H9 (cell line): ENCODE measurements around the gene MLLT6. TPM values are rescaled to one million over a fixed set of nuclear protein-coding genes. Genes with fewer than 3 reads are reported as not detected.

Experiments used
- DNase-seq: peaks from one replicate; pipeline ENCODE4 v3.0.0-alpha.2; 2017
- H2AFZ ChIP-seq: one replicate; pipeline ENCODE4 v1.6.1; 2013; ENCODE audit warnings: mild to moderate bottlenecking, low read length, control low read depth, moderate library complexity
- H2AK5ac ChIP-seq: 2 replicates; pipeline ENCODE4 v1.6.1; 2013; ENCODE audit warnings: low read length, control low read depth, mixed read lengths; ENCODE audit not compliant: insufficient read length
- H2BK120ac ChIP-seq: one replicate; pipeline ENCODE4 v1.6.1; 2013; ENCODE audit warnings: low read depth, mild to moderate bottlenecking, low read length, control low read depth, inconsistent platforms; ENCODE audit not compliant: poor library complexity, severe bottlenecking
- H2BK12ac ChIP-seq: 2 replicates; pipeline ENCODE4 v1.6.1; 2013; ENCODE audit warnings: low read length, control low read depth, mixed read lengths, low read depth; ENCODE audit not compliant: insufficient read length
- H2BK15ac ChIP-seq: 2 replicates; pipeline ENCODE4 v1.6.1; 2013; ENCODE audit warnings: low read depth, low read length, control low read depth
- H2BK20ac ChIP-seq: one replicate; pipeline ENCODE4 v1.6.1; 2013; ENCODE audit warnings: low read depth, mild to moderate bottlenecking, low read length, control low read depth, inconsistent platforms; ENCODE audit not compliant: poor library complexity, severe bottlenecking
- H2BK5ac ChIP-seq: 2 replicates; pipeline ENCODE4 v1.6.1; 2013; ENCODE audit warnings: low read length, control low read depth, mixed read lengths; ENCODE audit not compliant: insufficient read length
- H3K14ac ChIP-seq: 2 replicates; pipeline ENCODE4 v1.6.1; 2013; ENCODE audit warnings: low read length, control low read depth; ENCODE audit not compliant: insufficient read depth
- H3K18ac ChIP-seq: 2 replicates; pipeline ENCODE4 v1.6.1; 2013; ENCODE audit warnings: low read depth, mild to moderate bottlenecking, mixed read lengths, low read length, control low read depth; ENCODE audit not compliant: insufficient read length
- H3K23ac ChIP-seq: 2 replicates; pipeline ENCODE4 v1.6.1; 2013; ENCODE audit warnings: low read length, control low read depth, mixed read lengths, low read depth; ENCODE audit not compliant: insufficient read length
- H3K23me2 ChIP-seq: 2 replicates; pipeline ENCODE4 v1.6.1; 2013; ENCODE audit warnings: low read depth, mild to moderate bottlenecking, mixed read lengths, low read length, control low read depth; ENCODE audit not compliant: insufficient read length, poor library complexity, severe bottlenecking
- H3K27ac ChIP-seq: 2 replicates; pipeline ENCODE4 v1.5.1; 2013; ENCODE audit warnings: low read length, control low read depth, mixed read lengths, low read depth; ENCODE audit not compliant: insufficient read length
- H3K27me3 ChIP-seq: 2 replicates; pipeline ENCODE4 v1.6.1; 2013; ENCODE audit warnings: low read length, control low read depth, inconsistent platforms; ENCODE audit not compliant: insufficient read depth
- H3K4ac ChIP-seq: 2 replicates; pipeline ENCODE4 v1.6.1; 2013; ENCODE audit warnings: low read depth, mild to moderate bottlenecking, control low read depth, inconsistent platforms, low read length, moderate library complexity
- H3K4me1 ChIP-seq: 2 replicates; pipeline ENCODE4 v1.6.1; 2013; ENCODE audit warnings: low read length, control low read depth, inconsistent platforms; ENCODE audit not compliant: insufficient read depth
- H3K4me2 ChIP-seq: 2 replicates; pipeline ENCODE4 v1.6.1; 2013; ENCODE audit warnings: low read length, control low read depth, mixed read lengths; ENCODE audit not compliant: insufficient read length, insufficient read depth
- H3K56ac ChIP-seq: 2 replicates; pipeline ENCODE4 v1.6.1; 2013; ENCODE audit warnings: low read depth, mild to moderate bottlenecking, mixed read lengths, low read length, control low read depth; ENCODE audit not compliant: insufficient read length
- H3K79me1 ChIP-seq: 2 replicates; pipeline ENCODE4 v1.6.1; 2013; ENCODE audit warnings: low read depth, mild to moderate bottlenecking, moderate library complexity, low read length, control low read depth, inconsistent platforms; ENCODE audit not compliant: insufficient read depth, poor library complexity, severe bottlenecking
- H3K79me2 ChIP-seq: 2 replicates; pipeline ENCODE4 v1.6.1; 2013; ENCODE audit warnings: low read length, control low read depth, inconsistent platforms; ENCODE audit not compliant: insufficient read depth
- H3K9ac ChIP-seq: 2 replicates; pipeline ENCODE4 v1.6.1; 2013; ENCODE audit warnings: low read length, control low read depth, mixed read lengths; ENCODE audit not compliant: insufficient read length; ENCODE audit errors: extremely low read depth
- H3K9me3 ChIP-seq: one replicate; pipeline ENCODE4 v1.6.1; 2013; ENCODE audit warnings: low read depth, low read length, inconsistent platforms; ENCODE audit not compliant: control insufficient read depth
- H3T11ph ChIP-seq: one replicate; pipeline ENCODE4 v1.6.1; 2013; ENCODE audit warnings: mild to moderate bottlenecking, low read length, control low read depth, inconsistent platforms
- H4K20me1 ChIP-seq: one replicate; pipeline ENCODE4 v1.6.1; 2013; ENCODE audit not compliant: control insufficient read depth, insufficient read length, insufficient read depth
- H4K5ac ChIP-seq: 2 replicates; pipeline ENCODE4 v1.6.1; 2013; ENCODE audit warnings: low read depth, mild to moderate bottlenecking, mixed read lengths, low read length, control low read depth; ENCODE audit not compliant: insufficient read length
- H4K8ac ChIP-seq: replicated peaks from 2 replicates; pipeline ENCODE4 v1.6.1; 2013; ENCODE audit warnings: low read length, control low read depth, mixed read lengths, low read depth; ENCODE audit not compliant: insufficient read length
- H4K91ac ChIP-seq: 2 replicates; pipeline ENCODE4 v1.6.1; 2013; ENCODE audit warnings: low read depth, mild to moderate bottlenecking, moderate library complexity, mixed read lengths, low read length, control low read depth; ENCODE audit not compliant: insufficient read length
- H3K27ac Mint-ChIP-seq, 3 experiments: 2 replicates in 2 of 3; 3 replicates in 1 of 3; pipeline ENCODE4 v1.8.0; 2020 to 2021; ENCODE audit warnings: mixed read lengths in 3 of 3, mild to moderate bottlenecking in 1 of 3, moderate library complexity in 1 of 3
- H3K27me3 Mint-ChIP-seq: 2 replicates; pipeline ENCODE4 v1.8.0; 2021; ENCODE audit warnings: low read depth, mild to moderate bottlenecking, moderate library complexity, mixed read lengths
- H3K36me3 Mint-ChIP-seq, 3 experiments: 2 replicates in 2 of 3; 3 replicates in 1 of 3; pipeline ENCODE4 v1.8.0; 2020 to 2021; ENCODE audit warnings: low read depth in 3 of 3, mixed read lengths in 3 of 3; ENCODE audit not compliant: insufficient read depth in 1 of 3
- H3K4me1 Mint-ChIP-seq, 2 experiments: 2 replicates each; pipeline ENCODE4 v1.8.0; 2020; ENCODE audit warnings: mixed read lengths in 2 of 2
- H3K4me3 Mint-ChIP-seq, 2 experiments: 2 replicates in 1 of 2; 3 replicates in 1 of 2; pipeline ENCODE4 v1.8.0; 2020 to 2021; ENCODE audit warnings: mild to moderate bottlenecking in 2 of 2, mixed read lengths in 2 of 2, moderate library complexity in 1 of 2
- H3K9me3 Mint-ChIP-seq, 2 experiments: 2 replicates in 1 of 2; 3 replicates in 1 of 2; pipeline ENCODE4 v1.8.0; 2020; ENCODE audit warnings: mild to moderate bottlenecking in 2 of 2, mixed read lengths in 2 of 2, moderate library complexity in 1 of 2
- WGBS: extraction: QIAGEN DNeasy Blood & Tissue Kit; methylation state at CpG from one replicate; pipeline ENCODE4 v1.1.7; 2013; ENCODE audit warnings: missing lambda C conversion rate, low lambda C conversion rate, mixed read lengths; ENCODE audit not compliant: insufficient read length; ENCODE audit errors: extremely low coverage; 5-methylcytosine and 5-hydroxymethylcytosine counted together
- total RNA-seq: library from RNA; stranded (reverse); gene quantifications from 2 replicates; pipeline ENCODE4 v1.2.1, GENCODE V29; 2021
- TF ChIP-seq, protein P1 (sequence below): fragments of 200-600 bp; sonication (generic); conservative IDR thresholded peaks from 3 replicates; pipeline ENCODE4 v1.8.0; 2021; ENCODE audit warnings: antibody characterized with exemption, mild to moderate bottlenecking

The MLLT6 gene
- total RNA-seq, 1 experiment from 2014 or later: 26.4 TPM

DNA sequence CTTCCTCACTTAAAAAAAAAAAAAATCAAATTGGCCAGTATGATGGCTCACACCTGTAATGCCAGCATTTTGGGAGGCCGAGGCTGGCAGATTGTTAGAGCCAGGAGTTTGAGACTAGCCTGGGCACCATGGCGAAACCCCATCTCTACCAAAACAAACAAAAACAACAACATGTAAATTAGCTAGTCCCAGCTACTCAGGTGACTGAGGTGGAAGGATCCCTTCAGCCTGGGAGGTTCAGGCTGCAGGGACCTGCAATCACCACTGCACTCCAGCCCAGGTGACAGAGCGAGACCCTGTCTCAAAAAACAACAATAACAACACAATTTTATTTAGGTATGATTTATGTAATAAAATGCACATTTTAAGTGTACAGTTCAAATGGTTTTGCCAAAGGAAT lies 24.0 kb upstream of the MLLT6 start:
- H2BK15ac ChIP-seq: no peak overlapping the region
- no peak overlapping the region; a peak in 1 of 5 replicates for H3K4me3 Mint-ChIP-seq
- H3K9me3 ChIP-seq: no peaks in the 10 kb centered on the region
- no peak overlapping the region for H4K5ac ChIP-seq
- H3K14ac ChIP-seq: no peak overlapping the region
- H3K4me2 ChIP-seq: no peak overlapping the region
- H3K23me2 ChIP-seq: no peaks in the 10 kb centered on the region
- H4K8ac ChIP-seq: no peak overlapping the region
- no peaks in the 10 kb centered on the region for H4K20me1 ChIP-seq
- H2BK20ac ChIP-seq: no peak overlapping the region
- H2BK12ac ChIP-seq: no peak overlapping the region
- H3K18ac ChIP-seq: no peak overlapping the region
- H2AFZ ChIP-seq: no peak overlapping the region
- DNase-seq: peak; percentile 59
- H3K79me1 ChIP-seq: no peaks in the 10 kb centered on the region
- H3K27ac ChIP-seq: no peak overlapping the region
- peaks cover 3 to 8% of the 10 kb centered on the region in 2 experiments for H3K4me1 Mint-ChIP-seq
- H3K27ac Mint-ChIP-seq: no peak overlapping the region; a peak in 1 of 7 replicates
- H3K56ac ChIP-seq: no peak overlapping the region
- H3K27me3 Mint-ChIP-seq: peaks cover 71% of the 10 kb centered on the region
- H3K4me1 ChIP-seq: peaks cover 3% of the 10 kb centered on the region; the same call in 1 of the 2 replicates
- TF ChIP-seq, protein P1, sequence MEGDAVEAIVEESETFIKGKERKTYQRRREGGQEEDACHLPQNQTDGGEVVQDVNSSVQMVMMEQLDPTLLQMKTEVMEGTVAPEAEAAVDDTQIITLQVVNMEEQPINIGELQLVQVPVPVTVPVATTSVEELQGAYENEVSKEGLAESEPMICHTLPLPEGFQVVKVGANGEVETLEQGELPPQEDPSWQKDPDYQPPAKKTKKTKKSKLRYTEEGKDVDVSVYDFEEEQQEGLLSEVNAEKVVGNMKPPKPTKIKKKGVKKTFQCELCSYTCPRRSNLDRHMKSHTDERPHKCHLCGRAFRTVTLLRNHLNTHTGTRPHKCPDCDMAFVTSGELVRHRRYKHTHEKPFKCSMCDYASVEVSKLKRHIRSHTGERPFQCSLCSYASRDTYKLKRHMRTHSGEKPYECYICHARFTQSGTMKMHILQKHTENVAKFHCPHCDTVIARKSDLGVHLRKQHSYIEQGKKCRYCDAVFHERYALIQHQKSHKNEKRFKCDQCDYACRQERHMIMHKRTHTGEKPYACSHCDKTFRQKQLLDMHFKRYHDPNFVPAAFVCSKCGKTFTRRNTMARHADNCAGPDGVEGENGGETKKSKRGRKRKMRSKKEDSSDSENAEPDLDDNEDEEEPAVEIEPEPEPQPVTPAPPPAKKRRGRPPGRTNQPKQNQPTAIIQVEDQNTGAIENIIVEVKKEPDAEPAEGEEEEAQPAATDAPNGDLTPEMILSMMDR: no peak
- no peak overlapping the region for H3K4ac ChIP-seq
- no peaks in the 10 kb centered on the region for H3K79me2 ChIP-seq
- no peak overlapping the region for H3K23ac ChIP-seq
- no peak overlapping the region for H3T11ph ChIP-seq
- no peak overlapping the region for H4K91ac ChIP-seq
- H2BK120ac ChIP-seq: no peak overlapping the region
- no CpG with 5 or more reads among the region's 3 CpGs for WGBS
- no peak overlapping the region for H2AK5ac ChIP-seq
- H2BK5ac ChIP-seq: no peak overlapping the region
- H3K36me3 Mint-ChIP-seq: no peaks in the 10 kb centered on the region
- no peaks in the 10 kb centered on the region; a peak in 2 of 5 replicates for H3K9me3 Mint-ChIP-seq
- no peak overlapping the region for H3K9ac ChIP-seq
- H3K27me3 ChIP-seq: peaks cover 7% of the 10 kb centered on the region
